ENCODE measurements around the gene ITGB4. TPM values are rescaled to one million over a fixed set of nuclear protein-coding genes. Genes with fewer than 3 reads are reported as not detected.

Gene ITGB4
- total RNA-seq, 1 experiment from 2014 or later: 5.3 TPM

GRCh38 chr17:75755990-75756389 lies 34.7 kb downstream of the ITGB4 start:
- DNase-seq: no peak
- TF ChIP-seq CTCF (conservative IDR thresholded peaks at IDR 0.05): no peak
- no peak overlapping the region for H2BK5ac ChIP-seq (ENCODE audit: insufficient read length, low read length)

More at GRCh38 chr17:75755990-75756389, 34.7 kb downstream of the ITGB4 start:
- H4K5ac ChIP-seq (ENCODE audit: insufficient read length, low read depth, low read length): no peak overlapping the region
- H3K9me3 Mint-ChIP-seq: no peaks in the 10 kb centered on the region
- no peak overlapping the region for H3K4me2 ChIP-seq (ENCODE audit: insufficient read depth, insufficient read length, low read length)
- no CpG with 5 or more reads among the region's 2 CpGs for WGBS (ENCODE audit: extremely low coverage, insufficient read length, low lambda C conversion rate)
- peaks cover 0 to 2% (median 0%) of the 10 kb centered on the region in 3 experiments; a peak in 1 of 7 replicates for H3K36me3 Mint-ChIP-seq (ENCODE audit: insufficient read depth in 1 of 3, low read depth in 3 of 3)
- H4K91ac ChIP-seq (ENCODE audit: insufficient read length, low read depth, low read length): no peak overlapping the region
- no peak overlapping the region for H3K56ac ChIP-seq (ENCODE audit: insufficient read length, low read depth, low read length)
- H3T11ph ChIP-seq (ENCODE audit: low read length): no peak overlapping the region
- no peaks in the 10 kb centered on the region for H4K20me1 ChIP-seq (ENCODE audit: control insufficient read depth, insufficient read depth, insufficient read length)
- no peak overlapping the region for H2BK120ac ChIP-seq (ENCODE audit: low read depth, low read length, poor library complexity, severe bottlenecking)
- H3K4me1 ChIP-seq (ENCODE audit: insufficient read depth, low read length): no peaks in the 10 kb centered on the region; the same call in 1 of the 2 replicates
- no peak overlapping the region for H3K9ac ChIP-seq (ENCODE audit: extremely low read depth, insufficient read length, low read length)
- H3K18ac ChIP-seq (ENCODE audit: insufficient read length, low read depth, low read length): no peak overlapping the region
- peaks cover 8 to 17% of the 10 kb centered on the region in 2 experiments for H3K4me1 Mint-ChIP-seq
- no peak overlapping the region for H3K23ac ChIP-seq (ENCODE audit: insufficient read length, low read depth, low read length)
- H3K79me2 ChIP-seq (ENCODE audit: insufficient read depth, low read length): no peaks in the 10 kb centered on the region
- H3K9me3 ChIP-seq (ENCODE audit: control insufficient read depth, low read depth, low read length): no peaks in the 10 kb centered on the region
- no peaks in the 10 kb centered on the region for H3K27me3 ChIP-seq (ENCODE audit: insufficient read depth, low read length)
- H3K4ac ChIP-seq (ENCODE audit: low read depth, low read length): no peak overlapping the region
- no peak overlapping the region for H2BK12ac ChIP-seq (ENCODE audit: insufficient read length, low read depth, low read length)
- no peak overlapping the region for H3K27ac ChIP-seq (ENCODE audit: insufficient read length, low read depth, low read length)
- no peak overlapping the region for H2AFZ ChIP-seq (ENCODE audit: low read length)
- H3K79me1 ChIP-seq (ENCODE audit: insufficient read depth, low read depth, low read length, poor library complexity, severe bottlenecking): no peaks in the 10 kb centered on the region
- H3K23me2 ChIP-seq (ENCODE audit: insufficient read length, low read depth, low read length, poor library complexity, severe bottlenecking): peaks cover 3% of the 10 kb centered on the region
- no peak overlapping the region for H3K4me3 Mint-ChIP-seq
- no peak overlapping the region for H2BK20ac ChIP-seq (ENCODE audit: low read depth, low read length, poor library complexity, severe bottlenecking)
- no peak overlapping the region for H2AK5ac ChIP-seq (ENCODE audit: insufficient read length, low read length)
- peaks cover 12% of the 10 kb centered on the region for H3K27me3 Mint-ChIP-seq (ENCODE audit: low read depth)
- no peak overlapping the region for H2BK15ac ChIP-seq (ENCODE audit: low read depth, low read length)
- H3K14ac ChIP-seq (ENCODE audit: insufficient read depth, low read length): no peak overlapping the region
- no peak overlapping the region for H4K8ac ChIP-seq (replicated peaks; ENCODE audit: insufficient read length, low read depth, low read length)
- no peak overlapping the region for H3K27ac Mint-ChIP-seq
